Measurements from ENCODE around the gene PCTP.

DNA sequence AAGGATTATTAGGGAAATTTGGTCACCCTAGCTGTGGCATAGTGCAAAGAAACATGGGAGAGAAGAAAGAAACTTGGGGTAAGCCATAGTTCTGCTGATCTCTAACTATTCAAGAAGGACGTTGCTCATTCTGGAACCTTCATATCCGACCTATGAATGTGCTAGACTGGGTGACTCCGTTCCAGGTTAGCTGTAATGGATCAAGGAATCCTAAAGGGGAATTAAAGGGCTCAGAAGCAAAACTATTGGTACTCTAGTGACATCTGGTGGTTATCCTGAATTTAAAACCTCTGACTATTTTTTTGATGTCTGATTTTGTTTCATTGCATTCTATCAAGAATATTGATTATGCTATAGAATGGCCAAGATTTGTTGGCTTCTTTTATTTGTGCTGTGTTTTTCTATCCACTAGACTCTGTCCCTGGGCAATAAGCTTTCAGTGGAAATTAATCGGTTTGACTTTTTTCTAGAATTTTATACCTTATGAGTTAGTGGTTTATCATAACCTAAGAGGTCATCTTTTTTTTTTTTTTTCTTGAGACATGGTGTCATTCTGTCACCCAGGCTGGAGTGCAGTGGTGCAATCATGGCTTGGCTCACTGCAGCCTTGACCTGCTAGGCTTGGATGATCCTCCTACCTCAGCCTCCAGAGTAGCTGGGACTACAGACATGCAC, 19.5 kb downstream of the PCTP start:
- TF ChIP-seq, protein P1, sequence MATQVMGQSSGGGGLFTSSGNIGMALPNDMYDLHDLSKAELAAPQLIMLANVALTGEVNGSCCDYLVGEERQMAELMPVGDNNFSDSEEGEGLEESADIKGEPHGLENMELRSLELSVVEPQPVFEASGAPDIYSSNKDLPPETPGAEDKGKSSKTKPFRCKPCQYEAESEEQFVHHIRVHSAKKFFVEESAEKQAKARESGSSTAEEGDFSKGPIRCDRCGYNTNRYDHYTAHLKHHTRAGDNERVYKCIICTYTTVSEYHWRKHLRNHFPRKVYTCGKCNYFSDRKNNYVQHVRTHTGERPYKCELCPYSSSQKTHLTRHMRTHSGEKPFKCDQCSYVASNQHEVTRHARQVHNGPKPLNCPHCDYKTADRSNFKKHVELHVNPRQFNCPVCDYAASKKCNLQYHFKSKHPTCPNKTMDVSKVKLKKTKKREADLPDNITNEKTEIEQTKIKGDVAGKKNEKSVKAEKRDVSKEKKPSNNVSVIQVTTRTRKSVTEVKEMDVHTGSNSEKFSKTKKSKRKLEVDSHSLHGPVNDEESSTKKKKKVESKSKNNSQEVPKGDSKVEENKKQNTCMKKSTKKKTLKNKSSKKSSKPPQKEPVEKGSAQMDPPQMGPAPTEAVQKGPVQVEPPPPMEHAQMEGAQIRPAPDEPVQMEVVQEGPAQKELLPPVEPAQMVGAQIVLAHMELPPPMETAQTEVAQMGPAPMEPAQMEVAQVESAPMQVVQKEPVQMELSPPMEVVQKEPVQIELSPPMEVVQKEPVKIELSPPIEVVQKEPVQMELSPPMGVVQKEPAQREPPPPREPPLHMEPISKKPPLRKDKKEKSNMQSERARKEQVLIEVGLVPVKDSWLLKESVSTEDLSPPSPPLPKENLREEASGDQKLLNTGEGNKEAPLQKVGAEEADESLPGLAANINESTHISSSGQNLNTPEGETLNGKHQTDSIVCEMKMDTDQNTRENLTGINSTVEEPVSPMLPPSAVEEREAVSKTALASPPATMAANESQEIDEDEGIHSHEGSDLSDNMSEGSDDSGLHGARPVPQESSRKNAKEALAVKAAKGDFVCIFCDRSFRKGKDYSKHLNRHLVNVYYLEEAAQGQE (IDR thresholded peaks at IDR 0.05; ENCODE audit: insufficient read depth in 1 of 2, low read depth in 2 of 2, low read length in 2 of 2): no peak
- TF ChIP-seq POLR2AphosphoS5 (IDR thresholded peaks at IDR 0.05; ENCODE audit: low read depth, low read length) (no peak), SIN3A (IDR thresholded peaks at IDR 0.05; ENCODE audit: borderline replicate concordance, insufficient read depth, low read length) (no peak), TAF1 (IDR thresholded peaks at IDR 0.05; ENCODE audit: borderline replicate concordance, insufficient read depth, low read length) (no peak)
